ENCODE results near the gene MAB21L3. TPM values are rescaled to one million over a fixed set of nuclear protein-coding genes. Genes with fewer than 3 reads are reported as not detected.

MAB21L3 gene
- total and polyA plus RNA-seq, 2 of the 13 experiments (the other 11 are each of a cell fraction or from before 2014, with no cell fraction given): 0.55 to 4.1 TPM

DNA sequence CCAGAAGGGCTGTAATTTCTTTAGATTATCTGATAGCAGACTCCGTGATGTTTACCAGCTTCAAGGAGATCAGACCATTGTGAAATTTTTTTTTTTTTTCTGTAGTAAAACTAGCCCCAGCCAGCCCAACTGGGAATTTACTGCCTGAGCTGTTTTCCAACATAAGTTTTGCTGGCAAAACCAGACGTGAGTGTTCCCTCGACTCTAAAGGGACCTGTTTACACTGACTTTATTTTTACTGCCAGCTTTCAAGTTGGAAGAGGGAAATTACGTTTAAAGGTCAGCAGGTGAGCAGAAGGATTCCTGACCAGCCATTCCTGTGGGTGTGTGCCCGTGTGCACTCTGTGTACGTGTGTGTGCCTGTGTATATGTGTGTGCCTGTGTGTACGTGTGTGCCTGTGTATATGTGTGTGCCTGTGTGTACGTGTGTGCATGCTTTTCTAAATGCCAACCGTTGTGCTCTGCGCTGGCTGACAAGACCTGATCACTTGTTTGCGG lies 374 bp downstream of the MAB21L3 start (continued):
- TF ChIP-seq EZH2 (conservative IDR thresholded peaks at IDR 0.05; ENCODE audit: low read depth, low read length) (no peak), HOXA3 (CRISPR knock-in tag; IDR thresholded peaks at IDR 0.05) (peak; percentile 20; the same call in 1 of the 2 replicates), ZNF883 (CRISPR knock-in tag; IDR thresholded peaks at IDR 0.05; ENCODE audit: not compliant biosample characterization) (no peak), ZMYM2 (CRISPR knock-in tag; IDR thresholded peaks at IDR 0.05) (0 out of 2 replicates have a peak, but pooled peaks have one; percentile 35), PCBP2 (optimal IDR thresholded peaks at IDR 0.05; ENCODE audit: low read depth, low read length, poor library complexity, severe bottlenecking) (no peak), NR2C2 (CRISPR knock-in tag; IDR thresholded peaks at IDR 0.05; ENCODE audit: borderline replicate concordance) (no peak), ZKSCAN8 (CRISPR knock-in tag; IDR thresholded peaks at IDR 0.05; ENCODE audit: borderline replicate concordance) (no peak), FOXM1 (CRISPR knock-in tag; IDR thresholded peaks at IDR 0.05) (no peak)
- TF ChIP-seq, protein P1, sequence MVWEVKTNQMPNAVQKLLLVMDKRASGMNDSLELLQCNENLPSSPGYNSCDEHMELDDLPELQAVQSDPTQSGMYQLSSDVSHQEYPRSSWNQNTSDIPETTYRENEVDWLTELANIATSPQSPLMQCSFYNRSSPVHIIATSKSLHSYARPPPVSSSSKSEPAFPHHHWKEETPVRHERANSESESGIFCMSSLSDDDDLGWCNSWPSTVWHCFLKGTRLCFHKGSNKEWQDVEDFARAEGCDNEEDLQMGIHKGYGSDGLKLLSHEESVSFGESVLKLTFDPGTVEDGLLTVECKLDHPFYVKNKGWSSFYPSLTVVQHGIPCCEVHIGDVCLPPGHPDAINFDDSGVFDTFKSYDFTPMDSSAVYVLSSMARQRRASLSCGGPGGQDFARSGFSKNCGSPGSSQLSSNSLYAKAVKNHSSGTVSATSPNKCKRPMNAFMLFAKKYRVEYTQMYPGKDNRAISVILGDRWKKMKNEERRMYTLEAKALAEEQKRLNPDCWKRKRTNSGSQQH (CRISPR knock-in tag; IDR thresholded peaks at IDR 0.05; ENCODE audit: low read depth): no peak
- TF ChIP-seq, protein P2, sequence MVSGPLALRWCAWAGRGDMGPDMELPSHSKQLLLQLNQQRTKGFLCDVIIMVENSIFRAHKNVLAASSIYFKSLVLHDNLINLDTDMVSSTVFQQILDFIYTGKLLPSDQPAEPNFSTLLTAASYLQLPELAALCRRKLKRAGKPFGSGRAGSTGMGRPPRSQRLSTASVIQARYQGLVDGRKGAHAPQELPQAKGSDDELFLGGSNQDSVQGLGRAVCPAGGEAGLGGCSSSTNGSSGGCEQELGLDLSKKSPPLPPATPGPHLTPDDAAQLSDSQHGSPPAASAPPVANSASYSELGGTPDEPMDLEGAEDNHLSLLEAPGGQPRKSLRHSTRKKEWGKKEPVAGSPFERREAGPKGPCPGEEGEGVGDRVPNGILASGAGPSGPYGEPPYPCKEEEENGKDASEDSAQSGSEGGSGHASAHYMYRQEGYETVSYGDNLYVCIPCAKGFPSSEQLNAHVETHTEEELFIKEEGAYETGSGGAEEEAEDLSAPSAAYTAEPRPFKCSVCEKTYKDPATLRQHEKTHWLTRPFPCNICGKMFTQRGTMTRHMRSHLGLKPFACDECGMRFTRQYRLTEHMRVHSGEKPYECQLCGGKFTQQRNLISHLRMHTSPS (CRISPR knock-in tag; IDR thresholded peaks at IDR 0.05; ENCODE audit: low read depth): no peak
- TF ChIP-seq, protein P3, sequence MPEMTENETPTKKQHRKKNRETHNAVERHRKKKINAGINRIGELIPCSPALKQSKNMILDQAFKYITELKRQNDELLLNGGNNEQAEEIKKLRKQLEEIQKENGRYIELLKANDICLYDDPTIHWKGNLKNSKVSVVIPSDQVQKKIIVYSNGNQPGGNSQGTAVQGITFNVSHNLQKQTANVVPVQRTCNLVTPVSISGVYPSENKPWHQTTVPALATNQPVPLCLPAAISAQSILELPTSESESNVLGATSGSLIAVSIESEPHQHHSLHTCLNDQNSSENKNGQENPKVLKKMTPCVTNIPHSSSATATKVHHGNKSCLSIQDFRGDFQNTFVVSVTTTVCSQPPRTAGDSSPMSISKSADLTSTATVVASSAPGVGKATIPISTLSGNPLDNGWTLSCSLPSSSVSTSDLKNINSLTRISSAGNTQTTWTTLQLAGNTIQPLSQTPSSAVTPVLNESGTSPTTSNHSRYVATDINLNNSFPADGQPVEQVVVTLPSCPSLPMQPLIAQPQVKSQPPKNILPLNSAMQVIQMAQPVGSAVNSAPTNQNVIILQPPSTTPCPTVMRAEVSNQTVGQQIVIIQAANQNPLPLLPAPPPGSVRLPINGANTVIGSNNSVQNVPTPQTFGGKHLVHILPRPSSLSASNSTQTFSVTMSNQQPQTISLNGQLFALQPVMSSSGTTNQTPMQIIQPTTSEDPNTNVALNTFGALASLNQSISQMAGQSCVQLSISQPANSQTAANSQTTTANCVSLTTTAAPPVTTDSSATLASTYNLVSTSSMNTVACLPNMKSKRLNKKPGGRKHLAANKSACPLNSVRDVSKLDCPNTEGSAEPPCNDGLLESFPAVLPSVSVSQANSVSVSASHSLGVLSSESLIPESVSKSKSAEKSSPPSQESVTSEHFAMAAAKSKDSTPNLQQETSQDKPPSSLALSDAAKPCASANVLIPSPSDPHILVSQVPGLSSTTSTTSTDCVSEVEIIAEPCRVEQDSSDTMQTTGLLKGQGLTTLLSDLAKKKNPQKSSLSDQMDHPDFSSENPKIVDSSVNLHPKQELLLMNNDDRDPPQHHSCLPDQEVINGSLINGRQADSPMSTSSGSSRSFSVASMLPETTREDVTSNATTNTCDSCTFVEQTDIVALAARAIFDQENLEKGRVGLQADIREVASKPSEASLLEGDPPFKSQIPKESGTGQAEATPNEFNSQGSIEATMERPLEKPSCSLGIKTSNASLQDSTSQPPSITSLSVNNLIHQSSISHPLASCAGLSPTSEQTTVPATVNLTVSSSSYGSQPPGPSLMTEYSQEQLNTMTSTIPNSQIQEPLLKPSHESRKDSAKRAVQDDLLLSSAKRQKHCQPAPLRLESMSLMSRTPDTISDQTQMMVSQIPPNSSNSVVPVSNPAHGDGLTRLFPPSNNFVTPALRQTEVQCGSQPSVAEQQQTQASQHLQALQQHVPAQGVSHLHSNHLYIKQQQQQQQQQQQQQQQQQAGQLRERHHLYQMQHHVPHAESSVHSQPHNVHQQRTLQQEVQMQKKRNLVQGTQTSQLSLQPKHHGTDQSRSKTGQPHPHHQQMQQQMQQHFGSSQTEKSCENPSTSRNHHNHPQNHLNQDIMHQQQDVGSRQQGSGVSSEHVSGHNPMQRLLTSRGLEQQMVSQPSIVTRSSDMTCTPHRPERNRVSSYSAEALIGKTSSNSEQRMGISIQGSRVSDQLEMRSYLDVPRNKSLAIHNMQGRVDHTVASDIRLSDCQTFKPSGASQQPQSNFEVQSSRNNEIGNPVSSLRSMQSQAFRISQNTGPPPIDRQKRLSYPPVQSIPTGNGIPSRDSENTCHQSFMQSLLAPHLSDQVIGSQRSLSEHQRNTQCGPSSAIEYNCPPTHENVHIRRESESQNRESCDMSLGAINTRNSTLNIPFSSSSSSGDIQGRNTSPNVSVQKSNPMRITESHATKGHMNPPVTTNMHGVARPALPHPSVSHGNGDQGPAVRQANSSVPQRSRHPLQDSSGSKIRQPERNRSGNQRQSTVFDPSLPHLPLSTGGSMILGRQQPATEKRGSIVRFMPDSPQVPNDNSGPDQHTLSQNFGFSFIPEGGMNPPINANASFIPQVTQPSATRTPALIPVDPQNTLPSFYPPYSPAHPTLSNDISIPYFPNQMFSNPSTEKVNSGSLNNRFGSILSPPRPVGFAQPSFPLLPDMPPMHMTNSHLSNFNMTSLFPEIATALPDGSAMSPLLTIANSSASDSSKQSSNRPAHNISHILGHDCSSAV (CRISPR knock-in tag; IDR thresholded peaks at IDR 0.05; ENCODE audit: borderline replicate concordance): no peak
- TF ChIP-seq, protein P4, sequence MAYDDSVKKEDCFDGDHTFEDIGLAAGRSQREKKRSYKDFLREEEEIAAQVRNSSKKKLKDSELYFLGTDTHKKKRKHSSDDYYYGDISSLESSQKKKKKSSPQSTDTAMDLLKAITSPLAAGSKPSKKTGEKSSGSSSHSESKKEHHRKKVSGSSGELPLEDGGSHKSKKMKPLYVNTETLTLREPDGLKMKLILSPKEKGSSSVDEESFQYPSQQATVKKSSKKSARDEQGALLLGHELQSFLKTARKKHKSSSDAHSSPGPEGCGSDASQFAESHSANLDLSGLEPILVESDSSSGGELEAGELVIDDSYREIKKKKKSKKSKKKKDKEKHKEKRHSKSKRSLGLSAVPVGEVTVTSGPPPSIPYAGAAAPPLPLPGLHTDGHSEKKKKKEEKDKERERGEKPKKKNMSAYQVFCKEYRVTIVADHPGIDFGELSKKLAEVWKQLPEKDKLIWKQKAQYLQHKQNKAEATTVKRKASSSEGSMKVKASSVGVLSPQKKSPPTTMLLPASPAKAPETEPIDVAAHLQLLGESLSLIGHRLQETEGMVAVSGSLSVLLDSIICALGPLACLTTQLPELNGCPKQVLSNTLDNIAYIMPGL (CRISPR knock-in tag; IDR thresholded peaks at IDR 0.05; ENCODE audit: borderline replicate concordance in 1 of 2, low read depth in 1 of 2): peak in 1 of 2 experiments; percentile 30; a peak in 1 of 4 replicates
- TF ChIP-seq, protein P5, sequence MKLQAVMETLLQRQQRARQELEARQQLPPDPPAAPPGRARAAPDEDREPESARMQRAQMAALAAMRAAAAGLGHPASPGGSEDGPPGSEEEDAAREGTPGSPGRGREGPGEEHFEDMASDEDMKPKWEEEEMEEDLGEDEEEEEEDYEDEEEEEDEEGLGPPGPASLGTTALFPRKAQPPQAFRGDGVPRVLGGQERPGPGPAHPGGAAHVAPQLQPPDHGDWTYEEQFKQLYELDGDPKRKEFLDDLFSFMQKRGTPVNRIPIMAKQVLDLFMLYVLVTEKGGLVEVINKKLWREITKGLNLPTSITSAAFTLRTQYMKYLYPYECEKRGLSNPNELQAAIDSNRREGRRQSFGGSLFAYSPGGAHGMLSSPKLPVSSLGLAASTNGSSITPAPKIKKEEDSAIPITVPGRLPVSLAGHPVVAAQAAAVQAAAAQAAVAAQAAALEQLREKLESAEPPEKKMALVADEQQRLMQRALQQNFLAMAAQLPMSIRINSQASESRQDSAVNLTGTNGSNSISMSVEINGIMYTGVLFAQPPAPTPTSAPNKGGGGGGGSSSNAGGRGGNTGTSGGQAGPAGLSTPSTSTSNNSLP (IDR thresholded peaks at IDR 0.05; ENCODE audit: low read depth, low read length): no peak
